ENCODE measurements around the gene PTBP1. TPM values are rescaled to one million over a fixed set of nuclear protein-coding genes. Genes with fewer than 3 reads are reported as not detected.

The PTBP1 gene
- total and polyA plus RNA-seq, 4 experiments from 2014 or later = 67.7 to 315 (median 246) TPM

GRCh38 chr19:754530-754929, 42.7 kb upstream of the PTBP1 start:
- Mint-ChIP-seq H3K9me3 (peaks cover 0 to 11% (median 3%) of the 10 kb centered on the region in 8 donors), H3K36me3 (peaks cover 0 to 1% of the 10 kb centered on the region in 2 donors), H3K27me3 (peaks cover 0 to under 1% of the 10 kb centered on the region in 2 donors), H3K4me3 (no peak overlapping the region), H3K27ac (no peak overlapping the region), H3K4me1 (no peaks in the 10 kb centered on the region)
- H3K36me3 ChIP-seq (ENCODE audit: insufficient read depth, low read length) = no peaks in the 10 kb centered on the region
- no peak overlapping the region for H3K4me3 ChIP-seq (ENCODE audit: low read length in 2 of 2)
- intact Hi-C loops (cut with micrococcal nuclease) = no loop called here
- CTCF ChIA-PET (ENCODE audit: partially characterized antibody) = no interaction called here
- H3K9me3 ChIP-seq (ENCODE audit: control insufficient read depth in 1 of 2, low read length in 2 of 2) = no peaks in the 10 kb centered on the region
- DNase-seq = no peak
- H3K27ac ChIP-seq (ENCODE audit: low read depth, low read length) = no peak overlapping the region
- POLR2A ChIA-PET (ENCODE audit: partially characterized antibody) = no interaction called here
- H3K27me3 ChIP-seq (ENCODE audit: insufficient read depth, low read length) = no peaks in the 10 kb centered on the region
- H3K4me1 ChIP-seq (ENCODE audit: insufficient read depth, low read length) = no peaks in the 10 kb centered on the region

GRCh38 chr19:755063-755462, 42.2 kb upstream of the PTBP1 start:
- ChIA-PET CTCF (ENCODE audit: partially characterized antibody) (no interaction called here), POLR2A (ENCODE audit: partially characterized antibody) (no interaction called here)
- peaks cover 0 to 14% (median 4%) of the 10 kb centered on the region in 8 donors for H3K9me3 Mint-ChIP-seq
- H3K27ac Mint-ChIP-seq = no peak overlapping the region
- Histone ChIP-seq H3K27me3 (ENCODE audit: insufficient read depth, low read length) (no peaks in the 10 kb centered on the region), H3K27ac (ENCODE audit: low read depth, low read length) (no peak overlapping the region), H3K36me3 (ENCODE audit: insufficient read depth, low read length) (no peaks in the 10 kb centered on the region), H3K4me3 (ENCODE audit: low read length in 2 of 2) (no peak overlapping the region), H3K9me3 (ENCODE audit: control insufficient read depth in 1 of 2, low read length in 2 of 2) (no peaks in the 10 kb centered on the region), H3K4me1 (ENCODE audit: insufficient read depth, low read length) (no peaks in the 10 kb centered on the region)
- no peaks in the 10 kb centered on the region for H3K4me1 Mint-ChIP-seq
- no peak for DNase-seq
- H3K4me3 Mint-ChIP-seq = no peak overlapping the region
- intact Hi-C loops (cut with micrococcal nuclease) = no loop called here
- H3K36me3 Mint-ChIP-seq = peaks cover 0 to 4% of the 10 kb centered on the region in 2 donors
- peaks cover 0 to 2% of the 10 kb centered on the region in 2 donors for H3K27me3 Mint-ChIP-seq

GRCh38 chr19:756236-756635, 41.0 kb upstream of the PTBP1 start:
- Mint-ChIP-seq H3K36me3 (peaks cover 0 to 4% of the 10 kb centered on the region in 2 donors), H3K4me1 (no peaks in the 10 kb centered on the region), H3K4me3 (no peak overlapping the region), H3K9me3 (peaks cover 0 to 14% (median 4%) of the 10 kb centered on the region in 8 donors), H3K27ac (no peak overlapping the region), H3K27me3 (peaks cover 0 to 2% of the 10 kb centered on the region in 2 donors)
- no peaks in the 10 kb centered on the region for H3K36me3 ChIP-seq (ENCODE audit: insufficient read depth, low read length)
- no peaks in the 10 kb centered on the region for H3K9me3 ChIP-seq (ENCODE audit: control insufficient read depth in 1 of 2, low read length in 2 of 2)
- no peak for DNase-seq
- intact Hi-C loops (cut with micrococcal nuclease) = no loop called here
- CTCF ChIA-PET (ENCODE audit: partially characterized antibody) = interaction anchor here (0.5 to 0.7 kb wide), 2 partner anchors 91 to 1712 kb away, joined by 3 read pairs; no protein-coding TSS in a partner anchor
- no peak overlapping the region for H3K4me3 ChIP-seq (ENCODE audit: low read length in 2 of 2)
- no peaks in the 10 kb centered on the region for H3K27me3 ChIP-seq (ENCODE audit: insufficient read depth, low read length)
- H3K27ac ChIP-seq (ENCODE audit: low read depth, low read length) = no peak overlapping the region
- POLR2A ChIA-PET (ENCODE audit: partially characterized antibody) = no interaction called here
- no peaks in the 10 kb centered on the region for H3K4me1 ChIP-seq (ENCODE audit: insufficient read depth, low read length)

- H3K4me1 Mint-ChIP-seq = no peaks in the 10 kb centered on the region
- peaks cover 0 to 4% of the 10 kb centered on the region in 2 donors for H3K36me3 Mint-ChIP-seq
- intact Hi-C loops (cut with micrococcal nuclease) = no loop called here
Observed at GRCh38 chr19:756821-757688, 40.2 kb upstream of the PTBP1 start.

GRCh38 chr19:757811-758668, 39.2 kb upstream of the PTBP1 start:
- Mint-ChIP-seq H3K27ac (no peak overlapping the region), H3K4me3 (no peak overlapping the region), H3K4me1 (no peaks in the 10 kb centered on the region), H3K9me3 (peaks cover 0 to 16% (median 5%) of the 10 kb centered on the region in 8 donors), H3K36me3 (peaks cover 0 to 4% of the 10 kb centered on the region in 2 donors), H3K27me3 (peaks cover 0 to 2% of the 10 kb centered on the region in 2 donors)
- H3K36me3 ChIP-seq (ENCODE audit: insufficient read depth, low read length) = no peaks in the 10 kb centered on the region
- DNase-seq = no peak
- H3K4me1 ChIP-seq (ENCODE audit: insufficient read depth, low read length) = no peaks in the 10 kb centered on the region
- H3K27me3 ChIP-seq (ENCODE audit: insufficient read depth, low read length) = no peaks in the 10 kb centered on the region
- no peak overlapping the region for H3K4me3 ChIP-seq (ENCODE audit: low read length in 2 of 2)
- POLR2A ChIA-PET (ENCODE audit: partially characterized antibody) = no interaction called here
- no peaks in the 10 kb centered on the region for H3K9me3 ChIP-seq (ENCODE audit: control insufficient read depth in 1 of 2, low read length in 2 of 2)
- H3K27ac ChIP-seq (ENCODE audit: low read depth, low read length) = no peak overlapping the region
- CTCF ChIA-PET (ENCODE audit: partially characterized antibody) = no interaction called here
- intact Hi-C loops (cut with micrococcal nuclease) = no loop called here

More at GRCh38 chr19:756821-757688, 40.2 kb upstream of the PTBP1 start:
- Mint-ChIP-seq H3K27me3 (peaks cover 0 to 2% of the 10 kb centered on the region in 2 donors), H3K4me3 (no peak overlapping the region), H3K9me3 (peaks cover 0 to 16% (median 5%) of the 10 kb centered on the region in 8 donors), H3K27ac (no peak overlapping the region)
- no peak overlapping the region for H3K27ac ChIP-seq (ENCODE audit: low read depth, low read length)
- H3K36me3 ChIP-seq (ENCODE audit: insufficient read depth, low read length) = no peaks in the 10 kb centered on the region
- H3K4me3 ChIP-seq (ENCODE audit: low read length in 2 of 2) = no peak overlapping the region
- ChIA-PET CTCF (ENCODE audit: partially characterized antibody) (no interaction called here), POLR2A (ENCODE audit: partially characterized antibody) (no interaction called here)
- no peaks in the 10 kb centered on the region for H3K9me3 ChIP-seq (ENCODE audit: control insufficient read depth in 1 of 2, low read length in 2 of 2)
- no peaks in the 10 kb centered on the region for H3K27me3 ChIP-seq (ENCODE audit: insufficient read depth, low read length)
- no peaks in the 10 kb centered on the region for H3K4me1 ChIP-seq (ENCODE audit: insufficient read depth, low read length)
- DNase-seq = no peak

GRCh38 chr19:763181-763580, 34.1 kb upstream of the PTBP1 start:
- POLR2A ChIA-PET (ENCODE audit: partially characterized antibody) = no interaction called here
- peaks cover 0 to 4% of the 10 kb centered on the region in 2 donors for H3K36me3 Mint-ChIP-seq

GRCh38 chr19:763869-764268, 33.4 kb upstream of the PTBP1 start:
- ChIA-PET POLR2A (ENCODE audit: partially characterized antibody) (no interaction called here), CTCF (ENCODE audit: partially characterized antibody) (interaction anchor here (1.3 kb wide), 1 partner anchor 10 kb away, joined by 4 read pairs; no protein-coding TSS in a partner anchor)
- Mint-ChIP-seq H3K36me3 (peaks cover 0 to 4% of the 10 kb centered on the region in 2 donors), H3K4me1 (no peaks in the 10 kb centered on the region), H3K27me3 (peaks cover 2% of the 10 kb centered on the region in 2 donors), H3K4me3 (no peak overlapping the region), H3K27ac (no peak overlapping the region), H3K9me3 (peaks cover 0 to 7% (median under 1%) of the 10 kb centered on the region in 8 donors)
- no peaks in the 10 kb centered on the region for H3K4me1 ChIP-seq (ENCODE audit: insufficient read depth, low read length)
- no peak for DNase-seq
- no peak overlapping the region for H3K27ac ChIP-seq (ENCODE audit: low read depth, low read length)
- H3K36me3 ChIP-seq (ENCODE audit: insufficient read depth, low read length) = no peaks in the 10 kb centered on the region
- no peaks in the 10 kb centered on the region for H3K27me3 ChIP-seq (ENCODE audit: insufficient read depth, low read length)
- intact Hi-C loops (cut with micrococcal nuclease) = no loop called here
- H3K4me3 ChIP-seq (ENCODE audit: low read length in 2 of 2) = no peak overlapping the region
- H3K9me3 ChIP-seq (ENCODE audit: control insufficient read depth in 1 of 2, low read length in 2 of 2) = no peaks in the 10 kb centered on the region

More at GRCh38 chr19:763181-763580, 34.1 kb upstream of the PTBP1 start:
- Histone ChIP-seq H3K27ac (ENCODE audit: low read depth, low read length) (no peak overlapping the region), H3K27me3 (ENCODE audit: insufficient read depth, low read length) (no peaks in the 10 kb centered on the region), H3K4me3 (ENCODE audit: low read length in 2 of 2) (no peak overlapping the region), H3K4me1 (ENCODE audit: insufficient read depth, low read length) (no peaks in the 10 kb centered on the region), H3K36me3 (ENCODE audit: insufficient read depth, low read length) (no peaks in the 10 kb centered on the region), H3K9me3 (ENCODE audit: control insufficient read depth in 1 of 2, low read length in 2 of 2) (no peaks in the 10 kb centered on the region)
- Mint-ChIP-seq H3K9me3 (peaks cover 0 to 13% (median 4%) of the 10 kb centered on the region in 8 donors), H3K4me1 (no peaks in the 10 kb centered on the region), H3K27ac (peak overlapping the region in 1 of 7 donors; percentile 41), H3K4me3 (no peak overlapping the region), H3K27me3 (peaks cover 2% of the 10 kb centered on the region in 2 donors)
- intact Hi-C loops (cut with micrococcal nuclease) = no loop called here
- CTCF ChIA-PET (ENCODE audit: partially characterized antibody) = interaction anchor here (1.3 kb wide), 1 partner anchor 11 kb away, joined by 4 read pairs; no protein-coding TSS in a partner anchor
- no peak for DNase-seq
